ENCODE results near the gene FAM76A. TPM values are rescaled to one million over a fixed set of nuclear protein-coding genes. Genes with fewer than 3 reads are reported as not detected.

FAM76A gene
- total RNA-seq, 1 experiment from 2014 or later: 9.7 TPM

DNA sequence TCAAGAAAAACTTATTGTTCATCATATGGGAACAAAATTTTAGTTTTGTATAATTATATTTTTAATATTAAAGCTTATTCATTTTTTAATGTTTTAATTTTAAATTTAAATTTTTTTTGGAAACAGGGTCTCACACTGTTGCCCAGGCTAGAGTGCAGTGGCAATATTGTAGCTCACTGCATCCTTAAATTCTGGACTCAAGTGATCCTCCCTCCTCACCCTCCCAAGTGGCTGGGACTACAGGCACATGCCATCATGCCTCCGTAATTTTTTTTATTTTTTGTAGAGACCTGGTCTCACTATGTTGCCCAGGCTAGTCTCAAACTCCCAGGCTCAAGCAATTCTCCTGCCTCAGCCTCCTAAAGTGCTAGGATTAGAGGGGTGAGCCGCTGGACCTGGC lies 20.2 kb upstream of the FAM76A start:
- CTCF ChIA-PET: no interaction called here
- Mint-ChIP-seq H3K4me1 (ENCODE audit: insufficient read depth, unreplicated experiment) (no peaks in the 10 kb centered on the region), H3K4me3 (ENCODE audit: unreplicated experiment) (no peak overlapping the region), H3K36me3 (ENCODE audit: insufficient read depth, unreplicated experiment) (no peaks in the 10 kb centered on the region), H3K27ac (ENCODE audit: low read depth, unreplicated experiment) (no peak overlapping the region), H3K27me3 (ENCODE audit: insufficient read depth, unreplicated experiment) (no peaks in the 10 kb centered on the region), H3K9me3 (ENCODE audit: unreplicated experiment) (peaks cover 7% of the 10 kb centered on the region)
- POLR2A ChIA-PET: interaction anchor here (2.3 kb wide), 1 partner anchor 20 kb away, joined by 6 read pairs; the partner anchor contains the start of gene FAM76A
- no TSS peak for BruUV-seq (replicated peaks)
- TF ChIP-seq, protein P1, sequence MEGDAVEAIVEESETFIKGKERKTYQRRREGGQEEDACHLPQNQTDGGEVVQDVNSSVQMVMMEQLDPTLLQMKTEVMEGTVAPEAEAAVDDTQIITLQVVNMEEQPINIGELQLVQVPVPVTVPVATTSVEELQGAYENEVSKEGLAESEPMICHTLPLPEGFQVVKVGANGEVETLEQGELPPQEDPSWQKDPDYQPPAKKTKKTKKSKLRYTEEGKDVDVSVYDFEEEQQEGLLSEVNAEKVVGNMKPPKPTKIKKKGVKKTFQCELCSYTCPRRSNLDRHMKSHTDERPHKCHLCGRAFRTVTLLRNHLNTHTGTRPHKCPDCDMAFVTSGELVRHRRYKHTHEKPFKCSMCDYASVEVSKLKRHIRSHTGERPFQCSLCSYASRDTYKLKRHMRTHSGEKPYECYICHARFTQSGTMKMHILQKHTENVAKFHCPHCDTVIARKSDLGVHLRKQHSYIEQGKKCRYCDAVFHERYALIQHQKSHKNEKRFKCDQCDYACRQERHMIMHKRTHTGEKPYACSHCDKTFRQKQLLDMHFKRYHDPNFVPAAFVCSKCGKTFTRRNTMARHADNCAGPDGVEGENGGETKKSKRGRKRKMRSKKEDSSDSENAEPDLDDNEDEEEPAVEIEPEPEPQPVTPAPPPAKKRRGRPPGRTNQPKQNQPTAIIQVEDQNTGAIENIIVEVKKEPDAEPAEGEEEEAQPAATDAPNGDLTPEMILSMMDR (IDR thresholded peaks at IDR 0.05; ENCODE audit: unreplicated experiment): no peak
- DNase-seq (ENCODE audit: unreplicated experiment): no peak
- intact Hi-C loops (cut with micrococcal nuclease): no loop called here

DNA sequence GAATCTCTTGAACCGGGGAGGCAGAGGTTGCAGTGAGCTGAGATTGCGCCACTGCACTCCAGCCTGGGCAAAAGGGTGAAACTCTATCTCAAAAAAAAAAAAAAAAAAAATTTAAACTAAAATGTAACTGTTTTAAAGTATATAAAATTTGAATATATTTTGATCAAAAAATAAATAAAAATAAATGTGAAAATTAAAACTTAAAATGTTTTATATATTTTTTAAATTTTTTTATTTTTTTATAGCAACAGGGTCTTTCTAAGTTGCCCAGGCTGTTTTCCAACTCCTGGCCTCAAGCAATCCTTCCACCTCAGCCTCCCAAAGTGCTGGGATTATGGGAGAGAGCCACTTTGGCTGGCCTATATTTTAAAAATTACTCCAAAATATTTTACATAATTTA lies 15.2 kb upstream of the FAM76A start:
- H3K27ac Mint-ChIP-seq (ENCODE audit: low read depth, unreplicated experiment): no peak overlapping the region
- TF ChIP-seq, protein P1 (IDR thresholded peaks at IDR 0.05; ENCODE audit: unreplicated experiment): no peak
- H3K9me3 Mint-ChIP-seq (ENCODE audit: unreplicated experiment): peaks cover 2% of the 10 kb centered on the region
- H3K27me3 Mint-ChIP-seq (ENCODE audit: insufficient read depth, unreplicated experiment): peaks cover 4% of the 10 kb centered on the region
- no peak for DNase-seq (ENCODE audit: unreplicated experiment)
- H3K4me1 Mint-ChIP-seq (ENCODE audit: insufficient read depth, unreplicated experiment): no peaks in the 10 kb centered on the region
- ChIA-PET CTCF (no interaction called here), POLR2A (no interaction called here)
- H3K36me3 Mint-ChIP-seq (ENCODE audit: insufficient read depth, unreplicated experiment): no peaks in the 10 kb centered on the region
- no TSS peak for BruUV-seq (replicated peaks)
- H3K4me3 Mint-ChIP-seq (ENCODE audit: unreplicated experiment): no peak overlapping the region
- intact Hi-C loops (cut with micrococcal nuclease): no loop called here

DNA sequence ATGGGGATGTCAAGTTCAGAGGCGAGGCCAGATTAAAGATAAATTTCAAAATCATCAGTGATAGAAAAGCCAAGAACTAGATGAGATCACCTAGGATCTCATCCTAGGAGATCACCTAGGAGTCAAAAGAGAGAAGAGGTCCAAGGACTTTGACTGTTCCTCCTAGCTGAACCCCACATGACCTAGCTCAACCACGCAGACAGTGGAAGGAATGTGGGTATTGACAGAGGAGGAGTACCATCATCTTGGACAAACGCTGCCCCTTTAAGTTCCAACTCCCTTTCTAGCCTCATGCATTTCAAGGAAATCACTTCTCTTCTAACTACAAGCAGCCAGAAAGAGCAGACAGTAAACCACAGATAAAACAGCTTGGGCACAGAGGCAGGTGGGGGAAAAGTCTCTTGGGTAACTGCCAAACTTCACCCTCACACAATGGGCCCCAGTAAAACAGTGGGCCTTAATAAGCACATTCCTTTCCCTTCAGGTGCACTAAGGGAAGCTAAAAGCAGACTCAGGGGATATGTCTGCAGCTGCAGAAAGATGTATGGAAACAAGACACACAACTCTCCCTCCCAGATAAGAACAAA lies 12.5 kb upstream of the FAM76A start:
- intact Hi-C loops (cut with micrococcal nuclease): no loop called here
- CTCF ChIA-PET: interaction anchor here (0.6 to 0.7 kb wide), 2 partner anchors 48 to 380 kb away, joined by 3 read pairs; no protein-coding TSS in a partner anchor

DNA sequence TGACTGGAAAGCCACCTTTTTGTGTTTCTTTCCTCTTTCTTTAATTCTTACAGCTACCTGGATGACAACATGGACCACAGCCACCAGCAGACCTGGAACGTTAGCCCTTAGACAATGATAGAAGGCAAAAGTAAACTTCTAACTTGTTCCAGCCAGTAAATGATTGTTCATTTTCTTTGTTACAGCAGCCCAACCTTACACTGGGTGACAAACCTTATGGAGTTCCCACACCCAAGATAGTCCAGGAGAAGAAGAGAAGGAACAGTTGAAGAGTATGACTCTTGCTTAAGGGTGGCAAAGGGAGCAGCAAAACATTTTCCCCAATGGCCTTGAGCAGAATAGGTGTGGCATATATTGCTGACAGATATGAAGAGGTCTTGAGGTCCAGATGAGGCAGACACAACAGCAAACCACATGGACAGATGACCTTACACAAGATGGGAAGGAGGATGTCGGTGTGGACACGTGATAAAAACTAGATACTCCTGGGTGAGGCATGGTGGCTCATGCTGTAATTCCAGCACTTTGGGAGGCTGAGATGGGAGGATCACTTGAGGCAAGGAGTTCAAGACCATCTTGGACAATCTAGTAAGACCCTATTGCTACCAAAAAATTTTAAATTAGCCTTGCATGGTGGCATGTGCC lies 11.8 kb upstream of the FAM76A start:
- Mint-ChIP-seq H3K4me3 (ENCODE audit: unreplicated experiment) (no peak overlapping the region), H3K27ac (ENCODE audit: low read depth, unreplicated experiment) (no peak overlapping the region), H3K36me3 (ENCODE audit: insufficient read depth, unreplicated experiment) (no peaks in the 10 kb centered on the region), H3K27me3 (ENCODE audit: insufficient read depth, unreplicated experiment) (peaks cover 34% of the 10 kb centered on the region), H3K4me1 (ENCODE audit: insufficient read depth, unreplicated experiment) (no peaks in the 10 kb centered on the region), H3K9me3 (ENCODE audit: unreplicated experiment) (peaks cover 16% of the 10 kb centered on the region)
- DNase-seq (ENCODE audit: unreplicated experiment): no peak
- intact Hi-C loops (cut with micrococcal nuclease): no loop called here
- TF ChIP-seq, protein P1 (IDR thresholded peaks at IDR 0.05; ENCODE audit: unreplicated experiment): no peak
- POLR2A ChIA-PET: interaction anchor here (1.0 to 1.2 kb wide), 2 partner anchors 11 kb away, joined by 4 to 7 read pairs; partner anchors contain the start of gene FAM76A
- CTCF ChIA-PET: no interaction called here
- no TSS peak for BruUV-seq (replicated peaks)

More for the DNA sequence above, 12.5 kb upstream of the FAM76A start:
- peaks cover 16% of the 10 kb centered on the region for H3K9me3 Mint-ChIP-seq (ENCODE audit: unreplicated experiment)
- no peak overlapping the region for H3K27ac Mint-ChIP-seq (ENCODE audit: low read depth, unreplicated experiment)
- TF ChIP-seq, protein P1 (IDR thresholded peaks at IDR 0.05; ENCODE audit: unreplicated experiment): no peak
- peaks cover 31% of the 10 kb centered on the region for H3K27me3 Mint-ChIP-seq (ENCODE audit: insufficient read depth, unreplicated experiment)
- no peaks in the 10 kb centered on the region for H3K36me3 Mint-ChIP-seq (ENCODE audit: insufficient read depth, unreplicated experiment)
- no TSS peak for BruUV-seq (replicated peaks)
- POLR2A ChIA-PET: interaction anchor here (1.0 kb wide), 1 partner anchor 12 kb away, joined by 4 read pairs; no protein-coding TSS in a partner anchor
- no peaks in the 10 kb centered on the region for H3K4me1 Mint-ChIP-seq (ENCODE audit: insufficient read depth, unreplicated experiment)
- DNase-seq (ENCODE audit: unreplicated experiment): no peak
- H3K4me3 Mint-ChIP-seq (ENCODE audit: unreplicated experiment): no peak overlapping the region

All from MCF 10A (cell line).